ENCODE measurements around the gene RDH13.
"Not testable (repeated sequence)": the region's sequence is repeated elsewhere in the genome, so short reads cannot be mapped to it uniquely, and the experiment has no call there.

RDH13 gene, protein sequence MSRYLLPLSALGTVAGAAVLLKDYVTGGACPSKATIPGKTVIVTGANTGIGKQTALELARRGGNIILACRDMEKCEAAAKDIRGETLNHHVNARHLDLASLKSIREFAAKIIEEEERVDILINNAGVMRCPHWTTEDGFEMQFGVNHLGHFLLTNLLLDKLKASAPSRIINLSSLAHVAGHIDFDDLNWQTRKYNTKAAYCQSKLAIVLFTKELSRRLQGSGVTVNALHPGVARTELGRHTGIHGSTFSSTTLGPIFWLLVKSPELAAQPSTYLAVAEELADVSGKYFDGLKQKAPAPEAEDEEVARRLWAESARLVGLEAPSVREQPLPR

DNA sequence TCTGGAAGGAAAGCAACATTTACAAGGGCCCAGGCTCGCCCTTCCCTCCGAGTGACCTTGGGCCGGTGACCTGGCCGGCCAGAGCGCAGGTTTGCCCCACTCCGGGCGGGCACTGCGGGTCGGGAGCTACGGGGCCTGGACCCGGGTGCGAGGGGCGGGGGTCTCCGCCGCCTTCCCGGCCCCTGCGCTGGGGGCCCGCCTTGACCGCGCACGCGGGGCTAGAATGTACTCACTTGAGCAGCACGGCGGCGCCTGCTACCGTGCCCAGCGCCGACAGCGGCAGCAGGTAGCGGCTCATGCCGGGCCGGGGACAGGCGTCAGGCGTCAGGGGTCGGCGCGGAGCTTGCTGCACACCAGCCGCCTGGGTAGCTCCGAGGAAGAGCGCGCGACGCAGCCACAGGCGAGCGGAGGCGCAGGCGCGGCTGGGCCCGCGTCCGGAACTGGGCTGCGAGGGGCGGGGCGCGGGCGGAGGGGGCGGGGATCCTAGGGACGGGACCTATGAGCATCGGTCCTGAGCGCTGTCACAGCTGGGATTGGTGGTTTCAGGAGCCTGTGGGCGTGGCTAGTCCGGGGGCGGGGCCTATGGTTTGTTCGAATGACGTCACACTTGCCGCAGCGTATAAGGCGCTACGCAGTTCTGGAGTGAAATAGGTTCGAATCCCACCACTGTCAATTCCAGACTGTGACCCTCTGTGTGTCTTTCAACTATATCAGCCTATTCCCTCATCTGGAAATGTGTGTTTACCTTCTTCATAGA lies at the start of gene RDH13:
Gene RDH13, minus strand, starts transcription at position 414 of the 757 bp plus-strand sequence. Its CDS starts 116 bp downstream, at position 298.
- peak; percentile 100 for DNase-seq

GRCh38 chr19:55112246-55112776 lies 49.4 kb upstream of the RDH13 start:
- no peak for DNase-seq

DNA sequence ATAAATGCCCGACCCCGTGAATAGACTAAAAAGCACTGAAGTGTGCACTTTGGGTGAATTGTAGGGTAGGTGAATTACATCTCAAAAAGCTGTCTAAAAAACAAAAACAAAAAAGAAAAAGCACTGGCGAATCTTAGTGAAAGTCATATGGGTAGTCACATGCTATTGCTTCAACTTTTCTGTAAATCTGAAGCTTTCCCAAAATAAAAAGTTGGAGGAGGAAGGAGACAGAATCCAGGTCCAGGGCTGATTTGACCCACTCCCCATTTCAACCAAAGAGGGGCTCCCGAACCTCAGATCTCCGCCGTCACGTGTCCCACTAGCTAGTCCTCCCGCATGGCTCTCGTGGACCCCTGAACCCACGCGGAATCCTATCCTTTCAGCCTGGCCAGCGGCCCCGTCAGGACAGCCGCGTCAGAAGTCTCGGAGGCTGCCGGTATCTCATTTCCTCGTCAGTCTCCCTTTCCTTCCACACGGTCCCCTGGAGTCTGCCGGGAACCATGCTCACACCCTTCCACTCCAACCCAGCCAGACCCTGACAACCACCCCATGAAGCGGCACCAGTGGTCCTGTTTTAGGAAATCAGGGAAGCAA lies 48.4 kb upstream of the RDH13 start:
- no peak for DNase-seq

DNA sequence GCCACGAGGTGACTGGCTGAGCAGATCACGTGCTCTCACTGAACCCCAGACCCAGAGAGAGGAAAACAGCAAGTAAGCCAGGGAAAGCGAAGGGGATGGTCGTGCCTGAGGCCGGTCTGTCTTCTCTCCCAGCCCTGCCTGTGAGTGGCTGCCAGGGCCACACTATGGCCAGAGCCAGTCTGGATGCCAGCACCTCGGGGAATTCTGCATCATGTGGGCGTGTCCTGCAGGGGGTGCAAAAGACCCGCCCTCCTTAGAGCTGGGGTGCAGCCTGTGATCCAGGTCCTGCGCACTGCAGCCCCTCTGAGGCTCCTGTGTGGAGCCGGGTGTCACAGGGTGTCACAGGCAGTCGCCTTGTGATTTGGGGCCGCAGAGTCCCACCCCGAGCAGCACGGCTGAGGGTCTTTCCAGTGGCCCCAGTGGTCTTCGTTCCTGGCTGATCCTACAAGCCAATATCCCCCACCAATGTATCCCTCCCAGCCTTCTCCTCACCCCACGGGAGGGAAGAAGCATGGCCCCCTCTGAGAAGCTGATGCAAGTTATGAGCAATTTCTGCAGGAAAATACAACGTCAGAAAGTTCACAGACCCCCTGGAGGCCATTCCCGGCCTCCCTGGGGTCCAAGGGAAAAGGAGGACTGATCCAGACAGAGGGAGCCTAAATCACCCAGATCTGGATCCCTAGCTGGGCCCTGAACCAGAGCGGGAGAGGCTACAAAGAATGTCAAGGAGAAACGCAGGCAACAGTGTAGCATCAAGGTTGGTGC lies 46.8 kb upstream of the RDH13 start:
- no peak for DNase-seq

- not testable (repeated sequence) for DNase-seq
Observed at GRCh38 chr19:55107252-55107651, 44.3 kb upstream of the RDH13 start.

DNA sequence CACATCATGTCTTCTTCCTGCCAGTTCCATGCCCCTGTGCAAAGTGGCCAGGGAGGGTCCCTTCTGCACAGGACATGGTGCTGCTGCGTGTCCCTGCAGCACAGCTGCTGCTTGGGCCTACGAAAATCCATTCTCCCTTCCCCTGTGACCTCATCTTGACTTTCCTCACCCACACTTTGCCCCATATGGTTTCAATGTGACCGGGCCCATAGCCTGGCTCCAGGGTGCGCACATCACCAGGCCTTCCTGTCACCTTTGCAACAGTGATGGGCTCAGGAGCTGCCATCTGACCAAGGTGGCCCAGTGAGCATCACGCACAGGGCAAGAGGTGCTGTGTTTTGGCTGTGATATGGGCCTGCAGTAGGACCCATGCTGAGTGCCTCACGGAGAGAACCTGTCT lies 43.6 kb upstream of the RDH13 start:
- DNase-seq = no peak

DNA sequence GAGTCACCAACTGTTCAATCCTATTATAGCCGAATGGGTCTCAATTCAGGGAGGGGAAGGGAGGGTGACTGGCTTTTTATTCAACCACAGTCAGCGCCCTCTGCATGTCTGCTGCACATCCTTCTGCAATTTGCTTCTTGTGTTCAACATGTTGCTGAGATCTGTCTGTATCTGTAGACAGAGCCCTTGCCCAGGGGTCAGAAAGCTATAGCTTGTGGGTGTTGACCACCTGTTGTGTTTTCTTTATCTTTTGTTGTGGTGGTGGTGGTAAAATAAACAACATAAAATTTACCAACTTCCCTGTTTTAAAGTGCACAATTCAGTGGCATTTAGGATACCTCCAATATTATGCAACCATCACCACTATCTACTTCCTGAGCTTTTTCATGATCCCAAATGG lies 42.3 kb upstream of the RDH13 start:
- DNase-seq = no peak

GRCh38 chr19:55103190-55103589 lies 40.2 kb upstream of the RDH13 start:
- DNase-seq = no peak

DNA sequence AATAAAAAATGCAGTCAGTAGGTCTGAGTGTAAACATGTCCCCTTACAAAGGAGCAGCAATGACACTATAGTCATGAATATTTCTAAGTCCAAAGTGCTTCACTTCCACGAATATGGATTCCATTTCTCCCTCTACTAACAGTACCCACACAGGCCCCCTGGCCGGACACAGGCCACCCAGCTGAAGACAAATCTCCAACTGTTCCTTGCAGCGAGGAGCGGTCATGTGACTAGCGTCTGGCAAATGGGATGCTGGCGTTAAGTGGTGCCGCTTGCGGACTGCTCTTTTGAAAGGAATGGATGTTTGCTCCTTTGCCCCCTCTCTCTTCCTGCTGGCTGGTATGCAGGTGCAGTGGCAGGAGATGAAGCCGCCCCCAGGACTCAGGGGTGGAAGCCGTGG lies 38.3 kb upstream of the RDH13 start:
- DNase-seq = peak; percentile 19

DNA sequence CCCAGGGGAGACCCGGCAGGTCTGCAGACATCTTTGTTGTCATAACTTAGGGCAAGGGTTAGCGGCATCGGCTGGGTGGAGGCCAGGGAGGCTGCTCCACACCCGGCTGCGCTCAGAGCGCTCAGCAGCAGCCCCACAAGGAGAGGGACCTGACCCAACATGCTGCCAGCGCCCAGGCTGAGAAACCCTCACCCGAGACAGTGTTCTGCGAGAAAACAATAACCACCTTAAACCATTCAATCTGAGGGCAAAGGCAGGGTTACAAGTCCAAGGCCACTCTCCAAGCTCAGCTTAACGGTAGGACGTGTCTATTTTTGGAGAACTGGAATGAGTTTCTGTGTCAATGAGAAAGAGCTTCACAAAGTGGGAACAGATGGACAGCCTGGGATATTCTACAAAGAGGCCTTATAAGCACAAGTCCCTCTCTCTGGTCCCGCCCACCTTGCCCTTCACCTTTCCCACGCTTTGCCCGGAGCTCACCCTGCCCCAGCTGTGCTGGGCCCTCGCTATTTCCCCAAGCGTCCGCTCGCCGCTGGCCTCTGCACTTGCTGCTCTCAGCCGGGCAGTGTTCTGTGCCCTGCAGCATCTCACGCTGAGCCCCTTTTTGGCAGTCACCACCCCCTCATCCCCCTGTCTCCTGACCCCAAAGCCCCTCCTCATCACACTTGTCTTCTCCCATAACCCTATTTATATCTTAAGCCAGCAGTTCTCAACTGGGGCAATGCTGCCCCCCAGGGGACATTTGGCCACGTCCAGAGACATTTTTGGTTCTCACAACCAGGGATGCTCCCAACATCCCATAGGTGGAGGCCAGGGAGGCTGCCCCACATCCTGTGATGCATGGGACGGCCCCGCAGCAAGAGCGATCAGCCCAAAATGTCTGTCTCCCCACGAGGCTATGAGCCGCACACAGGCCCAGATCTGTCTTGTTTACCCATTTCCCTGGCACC lies 36.9 kb upstream of the RDH13 start:
- DNase-seq = no peak

DNA sequence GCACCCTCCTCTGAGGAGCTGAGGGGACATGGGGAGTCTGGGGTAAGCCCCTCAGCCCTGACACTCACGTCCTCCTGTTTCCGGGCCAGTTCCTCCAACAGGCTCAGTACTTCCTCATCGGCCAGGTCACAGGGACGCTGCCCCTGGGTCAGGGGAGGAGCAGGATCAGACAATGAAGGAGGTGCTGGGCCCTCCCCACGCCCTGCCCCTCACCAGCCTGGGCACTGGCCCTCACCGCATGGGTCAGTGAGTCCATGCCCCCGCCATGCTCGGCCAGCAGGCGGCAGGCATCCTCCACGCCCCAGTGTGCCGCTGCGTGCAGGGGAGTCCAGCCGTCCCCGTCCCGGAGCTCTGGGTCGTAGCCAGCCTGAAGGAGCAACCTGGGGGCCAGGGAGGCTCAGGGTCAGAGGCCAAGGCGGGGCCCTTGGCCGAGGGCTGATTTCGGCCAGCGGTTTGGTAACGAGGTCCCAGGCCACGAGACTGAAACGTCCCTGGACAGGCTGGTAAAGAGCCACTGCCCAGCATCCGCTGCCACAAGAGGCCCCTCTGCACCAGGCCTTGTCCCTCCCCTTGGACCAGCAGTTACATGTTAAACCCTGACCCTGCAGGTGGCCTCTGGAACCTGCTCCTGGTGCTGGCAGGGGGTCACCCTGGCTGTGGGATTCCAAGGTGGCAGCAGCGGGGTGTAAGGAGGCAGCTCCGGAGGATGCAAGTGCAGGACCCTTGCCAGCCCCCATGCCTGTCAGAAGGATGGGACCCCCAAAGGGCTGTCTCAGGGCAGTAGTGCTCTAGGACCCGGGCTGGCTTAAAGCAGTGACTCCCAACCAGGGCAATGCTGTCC lies 36.0 kb upstream of the RDH13 start:
- DNase-seq = no peak

DNA sequence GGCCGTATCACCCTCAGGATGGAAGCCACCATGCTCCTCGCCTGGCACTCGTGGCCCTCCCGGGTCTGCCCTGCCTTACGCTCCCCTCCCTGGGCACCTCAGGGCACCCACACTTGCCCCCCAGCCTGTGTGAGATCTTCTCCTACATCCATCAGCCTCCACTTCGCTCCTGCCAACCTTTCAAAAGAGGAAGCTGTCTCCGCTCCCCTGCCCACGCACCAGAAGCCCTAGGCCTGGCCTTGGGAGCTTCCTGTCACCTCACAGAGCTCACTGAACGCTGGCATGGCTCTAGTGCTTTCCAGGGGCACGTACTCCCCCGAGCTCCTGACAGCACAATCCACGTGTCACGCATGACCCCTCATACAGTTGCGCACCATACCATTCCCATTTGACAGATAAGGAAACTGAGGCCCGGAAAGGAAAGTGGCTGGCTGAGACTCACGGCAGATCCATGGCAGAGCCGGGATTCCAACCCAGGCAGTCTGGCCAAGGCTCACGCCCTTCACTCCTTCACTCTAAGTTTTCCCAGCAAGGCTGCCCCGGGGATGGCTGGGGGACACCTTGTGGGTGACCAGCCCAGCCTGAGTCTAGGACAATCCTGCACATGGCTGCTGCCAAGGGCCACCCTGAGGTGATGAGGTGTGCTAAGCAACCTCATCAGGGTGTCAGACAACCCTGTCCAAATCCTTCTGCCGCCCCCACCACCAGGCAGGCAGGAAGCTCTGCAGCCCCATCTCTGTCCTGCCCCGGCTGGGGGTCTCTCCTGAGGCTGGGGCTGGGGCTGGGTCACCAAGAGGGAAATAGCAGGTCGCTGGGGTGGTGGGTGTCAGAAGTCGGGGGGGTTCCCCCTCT lies 35.1 kb upstream of the RDH13 start:
- no peak for DNase-seq

GRCh38 chr19:55096061-55096701 lies 33.2 kb upstream of the RDH13 start:
- DNase-seq = no peak

GRCh38 chr19:55095260-55096060 lies 32.5 kb upstream of the RDH13 start:
- DNase-seq = no peak

GRCh38 chr19:55094456-55095259 lies 31.7 kb upstream of the RDH13 start:
- DNase-seq = no peak

- no peak for DNase-seq
Observed at GRCh38 chr19:55092423-55093318, 29.7 kb upstream of the RDH13 start.

All from NCI-H2227 treated with DMSO at 0.1 percent for 48 hours (cell line).